Epithelial cell of esophagus (primary cell): ENCODE measurements around the gene TTC4.

Source experiments
- DNase-seq: peaks from one replicate; pipeline ENCODE4 v3.0.0; 2010; ENCODE audit warnings: low read depth
- H3K4me3 ChIP-seq: 2 replicates; pipeline ENCODE4 v1.5.1; 2011; ENCODE audit warnings: mild to moderate bottlenecking, low read length, control low read depth
- CTCF ChIP-seq: IDR thresholded peaks from 2 replicates; pipeline ENCODE4 v1.5.1; 2011; ENCODE audit warnings: low read depth, mild to moderate bottlenecking, low read length, control low read depth, inconsistent platforms; ENCODE audit not compliant: insufficient read depth; ENCODE audit errors: missing control alignments

TTC4 gene

GRCh38 chr1:54744696-54745095 lies 29.0 kb downstream of the TTC4 start:
- DNase-seq: no peak
- H3K4me3 ChIP-seq: no peak overlapping the region
- TF ChIP-seq CTCF: no peak

GRCh38 chr1:54745274-54745673 lies 29.6 kb downstream of the TTC4 start:
- no peak for DNase-seq
- H3K4me3 ChIP-seq: no peak overlapping the region
- TF ChIP-seq CTCF: no peak

- no peak for DNase-seq
- H3K4me3 ChIP-seq: no peak overlapping the region
- no peak for TF ChIP-seq CTCF
Measured at GRCh38 chr1:54745864-54746263, 30.2 kb downstream of the TTC4 start.

GRCh38 chr1:54748094-54748835 lies 32.6 kb downstream of the TTC4 start:
- no peak for TF ChIP-seq CTCF
- H3K4me3 ChIP-seq: no peak overlapping the region
- no peak for DNase-seq

- H3K4me3 ChIP-seq: no peak overlapping the region
- TF ChIP-seq CTCF: no peak
- no peak for DNase-seq
Measured at GRCh38 chr1:54750596-54750995, 34.9 kb downstream of the TTC4 start.

GRCh38 chr1:54751426-54751825 lies 35.8 kb downstream of the TTC4 start:
- no peak overlapping the region for H3K4me3 ChIP-seq
- DNase-seq: no peak
- TF ChIP-seq CTCF: no peak

- no peak for TF ChIP-seq CTCF
Measured at GRCh38 chr1:54754045-54754444, 38.4 kb downstream of the TTC4 start.

More at GRCh38 chr1:54754045-54754444, 38.4 kb downstream of the TTC4 start:
- no peak for DNase-seq
- H3K4me3 ChIP-seq: no peak overlapping the region
